Pancreas (tissue), 10 donors: ENCODE results near the gene ESPNL. TPM values are rescaled to one million over a fixed set of nuclear protein-coding genes. Genes with fewer than 3 reads are reported as not detected.
A peak's percentile ranks its signal among the peaks of the same experiment; 100 is the strongest.

Experiments
- ATAC-seq, 4 donors: fragments of 200-7000 bp; cut with Tn5 transposase; one replicate each; pipeline versions ENCODE4 v1.8.0 to v1.9.1; 2020; ENCODE audit warnings: mild to moderate bottlenecking in 4 of 4, moderate library complexity in 4 of 4
- DNase-seq, 6 donors: peaks; one replicate each; pipeline ENCODE4 v3.0.0-alpha.2; 2020
- FAIRE-seq: peaks from 2 replicates; lab custom pipeline; 2012; peaks lifted over from hg19 to GRCh38; lab: Jason Lieb, UNC
- H3K27ac ChIP-seq, 4 donors: fragments of 200-600 bp; sonication (generic); 1 replicate in 3 of 4; 2 replicates in 1 of 4; pipeline versions ENCODE4 v1.5.0 to v1.8.0; 2020
- H3K27me3 ChIP-seq, 4 donors: fragments of 200-600 bp; one replicate each; pipeline ENCODE4 v1.8.0; 2021
- H3K36me3 ChIP-seq, 3 donors: fragments of 200-600 bp; sonication (generic) in 1 of 3; one replicate each; pipeline versions ENCODE4 v1.5.0 to v1.8.0; 2020 to 2021
- H3K4me1 ChIP-seq, 3 donors: fragments of 200-600 bp; one replicate each; pipeline ENCODE4 v1.8.0; 2021
- H3K4me3 ChIP-seq, 4 donors: fragments of 200-600 bp; sonication (generic) in 2 of 4; one replicate each; pipeline versions ENCODE4 v1.5.0 to v1.8.0; 2020 to 2021
- H3K9me3 ChIP-seq, 4 donors: fragments of 200-600 bp; one replicate each; pipeline ENCODE4 v1.8.0; 2021
- whole genome bisulfite sequencing, 2 donors: extraction: QIAGEN DNeasy Blood & Tissue Kit; methylation state at CpG; one replicate each; pipeline ENCODE4 v1.1.7; 2013; 5-methylcytosine and 5-hydroxymethylcytosine counted together
- intact Hi-C, 3 donors: fragments of 100-400 bp; cut with DNase I; formaldehyde crosslinking; loops; one replicate each; pipeline versions ENCODE4 v1.11.1 to v1.14.2; 2022
- polyA plus RNA-seq, 2 donors: library from polyadenylated mRNA; stranded (reverse); fragments of 200-250 nt; gene quantifications; one replicate each; pipeline ENCODE4 v1.2.3, GENCODE V29; 2013
- total RNA-seq, 6 donors: library from RNA; stranded (reverse); fragmentation: NEBNext Ultra II Directional in 4 of 6; extraction: Animal tissue kit (Norgen Biotek cat#: 25700) in 4 of 6; gene quantifications; one replicate each; pipeline versions ENCODE4 v1.2.1 to v1.2.4, GENCODE V29; 2021 to 2023
- TF ChIP-seq, protein P1 (sequence below), 4 donors: fragments of 200-600 bp; sonication (generic) in 3 of 4; IDR thresholded peaks; one replicate each; pipeline versions ENCODE4 v1.5.0 to v1.8.0; 2021; ENCODE audit warnings: antibody characterized with exemption in 4 of 4
- donor health status: healthy with polysubstance abuse.
- donor health status: DM: no; HTN: no; CAD: no; lungs with moderate emphysema.
- donor health status: DM: no; HTN: no; CAD: no.
- donor health status: control.
- donor health status: control.
- donor health status: Bipolar disorder and iron deficiency.
- donor health status: DM: yes; HTN: yes; CAD: no.
- donor health status: DM: no; HTN: no; CAD: no.
- donor health status: DM: no; HTN: no; CAD: no.
- donor health status: DM: yes; HTN: yes; CAD: no.

Gene ESPNL
- total and polyA plus RNA-seq, 8 donors = 0.05 to 0.72 (median 0.25) TPM; not detected in 1

DNA sequence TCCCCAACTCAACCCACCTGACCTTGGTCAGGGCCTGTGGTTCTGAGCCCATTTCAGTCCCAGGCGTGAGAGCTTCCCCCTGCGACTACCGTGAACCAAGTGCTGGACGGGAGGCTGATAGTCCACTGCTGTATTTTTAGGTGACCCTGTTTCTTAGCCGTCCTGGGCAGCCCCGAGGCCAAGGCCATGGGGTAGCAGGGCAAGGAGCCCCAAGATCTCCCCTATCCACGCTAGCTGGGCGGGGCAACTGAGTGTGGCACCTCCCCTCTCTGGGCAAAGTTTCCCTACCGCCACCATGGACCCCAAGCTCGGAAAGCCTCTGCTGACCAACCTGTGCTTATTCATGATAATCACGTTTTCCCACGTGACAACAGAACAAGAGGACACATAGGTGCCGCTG, 37.7 kb downstream of the ESPNL start:
- Histone ChIP-seq H3K4me3 (no peak overlapping the region), H3K27me3 (no peaks in the 10 kb centered on the region), H3K9me3 (no peaks in the 10 kb centered on the region), H3K4me1 (no peaks in the 10 kb centered on the region), H3K36me3 (no peaks in the 10 kb centered on the region), H3K27ac (no peak overlapping the region)
- intact Hi-C loops = no loop called here
- DNase-seq (peak in 1 of 6 donors; percentile 17), ATAC-seq (no peak), FAIRE-seq (no peak)
- TF ChIP-seq, protein P1, sequence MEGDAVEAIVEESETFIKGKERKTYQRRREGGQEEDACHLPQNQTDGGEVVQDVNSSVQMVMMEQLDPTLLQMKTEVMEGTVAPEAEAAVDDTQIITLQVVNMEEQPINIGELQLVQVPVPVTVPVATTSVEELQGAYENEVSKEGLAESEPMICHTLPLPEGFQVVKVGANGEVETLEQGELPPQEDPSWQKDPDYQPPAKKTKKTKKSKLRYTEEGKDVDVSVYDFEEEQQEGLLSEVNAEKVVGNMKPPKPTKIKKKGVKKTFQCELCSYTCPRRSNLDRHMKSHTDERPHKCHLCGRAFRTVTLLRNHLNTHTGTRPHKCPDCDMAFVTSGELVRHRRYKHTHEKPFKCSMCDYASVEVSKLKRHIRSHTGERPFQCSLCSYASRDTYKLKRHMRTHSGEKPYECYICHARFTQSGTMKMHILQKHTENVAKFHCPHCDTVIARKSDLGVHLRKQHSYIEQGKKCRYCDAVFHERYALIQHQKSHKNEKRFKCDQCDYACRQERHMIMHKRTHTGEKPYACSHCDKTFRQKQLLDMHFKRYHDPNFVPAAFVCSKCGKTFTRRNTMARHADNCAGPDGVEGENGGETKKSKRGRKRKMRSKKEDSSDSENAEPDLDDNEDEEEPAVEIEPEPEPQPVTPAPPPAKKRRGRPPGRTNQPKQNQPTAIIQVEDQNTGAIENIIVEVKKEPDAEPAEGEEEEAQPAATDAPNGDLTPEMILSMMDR (IDR thresholded peaks at IDR 0.05) = no peak
- 92 to 94% methylated on average over 13 of the region's 13 CpGs for WGBS, 2 donors

- no peaks in the 10 kb centered on the region for H3K27me3 ChIP-seq
- FAIRE-seq = no peak
- 79 to 80% methylated on average over 20 to 22 of the region's 22 CpGs for WGBS, 2 donors
- H3K4me3 ChIP-seq = no peak within 1 kb of the TSS
- H3K4me1 ChIP-seq = no peaks in the 10 kb centered on the region
- TF ChIP-seq, protein P1 (IDR thresholded peaks at IDR 0.05) = no peak
- intact Hi-C loops = no loop called here
- H3K27ac ChIP-seq = no peak within 1 kb of the TSS
- H3K36me3 ChIP-seq = no peaks in the 10 kb centered on the region
- ATAC-seq = no peak
- DNase-seq = peak in 1 of 6 donors; percentile 60
- no peaks in the 10 kb centered on the region for H3K9me3 ChIP-seq
Observed at GRCh38 chr2:238138331-238139195, 38.4 kb downstream of the ESPNL start, which contains the start of gene KLHL30. KLHL30 (plus strand) TSS chr2:238138668; CDS start chr2:238140755, 2,087 bp downstream.

- peak in 2 of 4 donors; percentile 45 to 68 for ATAC-seq
- Histone ChIP-seq H3K4me3 (no peak overlapping the region), H3K27ac (no peak overlapping the region), H3K27me3 (no peaks in the 10 kb centered on the region), H3K4me1 (no peaks in the 10 kb centered on the region), H3K9me3 (no peaks in the 10 kb centered on the region), H3K36me3 (no peaks in the 10 kb centered on the region)
- WGBS, 2 donors = 53 to 58% methylated on average over 52 to 56 of the region's 56 CpGs
- FAIRE-seq = no peak
- TF ChIP-seq, protein P1 (IDR thresholded peaks at IDR 0.05) = peak; percentile 50 to 69 (median 54)
- intact Hi-C loops = no loop called here
- DNase-seq = peak in 3 of 6 donors; percentile 21 to 80 (median 67)
Observed at GRCh38 chr2:238139196-238140039, 39.3 kb downstream of the ESPNL start.

GRCh38 chr2:238140040-238140439, 39.9 kb downstream of the ESPNL start:
- Histone ChIP-seq H3K36me3 (no peaks in the 10 kb centered on the region), H3K9me3 (no peaks in the 10 kb centered on the region), H3K4me1 (no peaks in the 10 kb centered on the region), H3K4me3 (no peak overlapping the region), H3K27me3 (no peaks in the 10 kb centered on the region), H3K27ac (no peak overlapping the region)
- ATAC-seq = no peak
- TF ChIP-seq, protein P1 (IDR thresholded peaks at IDR 0.05) = no peak
- no peak for FAIRE-seq
- 77 to 83% methylated on average over 7 of the region's 7 CpGs for WGBS, 2 donors
- DNase-seq = peak in 1 of 6 donors; percentile 54
- intact Hi-C loops = no loop called here
